Measurements from ENCODE around the gene TSTD1. TPM values are rescaled to one million over a fixed set of nuclear protein-coding genes. Genes with fewer than 3 reads are reported as not detected.

Gene TSTD1
- 14.4 and 14.6 TPM in 2 replicates for total RNA-seq

GRCh38 chr1:161038523-161039153, at the start of gene TSTD1:
TSS of gene TSTD1 (minus strand) at chr1:161038964. CDS start at chr1:161038889, 75 bp downstream.

GRCh38 chr1:161069731-161070270, 31.0 kb upstream of the TSTD1 start, which contains the start of gene ARHGAP30:
TSS of gene ARHGAP30 (minus strand) at chr1:161069891. CDS start at chr1:161069624, 267 bp downstream.

GRCh38 chr1:161045736-161046604, 7.2 kb upstream of the TSTD1 start, which contains the start of gene USF1:
TSS of gene USF1 (minus strand) at chr1:161045977. CDS start at chr1:161043275, 2,702 bp downstream.

GRCh38 chr1:161020509-161021164, 18.1 kb downstream of the TSTD1 start, which contains the start of gene F11R:
TSS of gene F11R (minus strand) at chr1:161021152. CDS start at chr1:161021073, 79 bp downstream.

Other genes with a start within 250 kb of the TSTD1 start
- not detected in 2 replicates for gene LY9, start 242.8 kb downstream of the TSTD1 start, total RNA-seq
- gene CD244, start 176.1 kb downstream of the TSTD1 start, total RNA-seq = not detected in 2 replicates
- gene ITLN1, start 153.8 kb downstream of the TSTD1 start, total RNA-seq = not detected in 2 replicates
- not detected in 2 replicates for gene ITLN2, start 84.2 kb downstream of the TSTD1 start, total RNA-seq
- gene F11R, start 17.8 kb downstream of the TSTD1 start, total RNA-seq = 7.0 and 19.7 TPM in 2 replicates
- 26.8 and 27.8 TPM in 2 replicates for gene USF1, start 7.0 kb upstream of the TSTD1 start, total RNA-seq
- gene ARHGAP30, start 30.9 kb upstream of the TSTD1 start, total RNA-seq = not detected in 2 replicates
- gene NECTIN4, start 50.6 kb upstream of the TSTD1 start, total RNA-seq = 0.65 and 0.72 TPM in 2 replicates
- gene KLHDC9, start 59.4 kb upstream of the TSTD1 start, total RNA-seq = 0.96 and 1.0 TPM in 2 replicates
- 32.3 and 71.8 TPM in 2 replicates for gene PFDN2, start 79.1 kb upstream of the TSTD1 start, total RNA-seq
- 35.5 and 44.5 TPM in 2 replicates for gene NIT1, start 79.1 kb upstream of the TSTD1 start, total RNA-seq
- gene DEDD, start 93.7 kb upstream of the TSTD1 start, total RNA-seq = 22.4 and 25.6 TPM in 2 replicates
- 52.1 and 70.3 TPM in 2 replicates for gene UFC1, start 115.0 kb upstream of the TSTD1 start, total RNA-seq
- gene USP21, start 120.5 kb upstream of the TSTD1 start, total RNA-seq = 12.3 and 24.3 TPM in 2 replicates
- 10.9 and 12.7 TPM in 2 replicates for gene PPOX, start 127.5 kb upstream of the TSTD1 start, total RNA-seq
- gene B4GALT3, start 138.5 kb upstream of the TSTD1 start, total RNA-seq = 30.5 and 33.3 TPM in 2 replicates
- 7.4 and 11.0 TPM in 2 replicates for gene ADAMTS4, start 160.1 kb upstream of the TSTD1 start, total RNA-seq
- gene NDUFS2, start 163.4 kb upstream of the TSTD1 start, total RNA-seq = 109 and 222 TPM in 2 replicates
- 0.26 and 6.1 TPM in 2 replicates for gene FCER1G, start 176.3 kb upstream of the TSTD1 start, total RNA-seq
- gene APOA2, start 184.7 kb upstream of the TSTD1 start, total RNA-seq = not detected in 2 replicates
- gene TOMM40L, start 187.1 kb upstream of the TSTD1 start, total RNA-seq = 12.1 and 12.7 TPM in 2 replicates
- gene NR1I3, start 199.2 kb upstream of the TSTD1 start, total RNA-seq = not detected in 2 replicates
- gene PCP4L1, start 219.8 kb upstream of the TSTD1 start, total RNA-seq = not detected in 2 replicates

Data from epithelial cell of alveolus of lung (primary cell).